ENCODE results near the gene SLC5A2. TPM values are rescaled to one million over a fixed set of nuclear protein-coding genes. Genes with fewer than 3 reads are reported as not detected.

Gene SLC5A2
- total RNA-seq, 1 experiment from 2014 or later = 0.13 TPM

GRCh38 chr16:31513884-31514283, 31.0 kb downstream of the SLC5A2 start:
- BruUV-seq (replicated peaks) = no TSS peak
- no peaks in the 10 kb centered on the region for H3K9me2 ChIP-seq (ENCODE audit: insufficient read depth)

DNA sequence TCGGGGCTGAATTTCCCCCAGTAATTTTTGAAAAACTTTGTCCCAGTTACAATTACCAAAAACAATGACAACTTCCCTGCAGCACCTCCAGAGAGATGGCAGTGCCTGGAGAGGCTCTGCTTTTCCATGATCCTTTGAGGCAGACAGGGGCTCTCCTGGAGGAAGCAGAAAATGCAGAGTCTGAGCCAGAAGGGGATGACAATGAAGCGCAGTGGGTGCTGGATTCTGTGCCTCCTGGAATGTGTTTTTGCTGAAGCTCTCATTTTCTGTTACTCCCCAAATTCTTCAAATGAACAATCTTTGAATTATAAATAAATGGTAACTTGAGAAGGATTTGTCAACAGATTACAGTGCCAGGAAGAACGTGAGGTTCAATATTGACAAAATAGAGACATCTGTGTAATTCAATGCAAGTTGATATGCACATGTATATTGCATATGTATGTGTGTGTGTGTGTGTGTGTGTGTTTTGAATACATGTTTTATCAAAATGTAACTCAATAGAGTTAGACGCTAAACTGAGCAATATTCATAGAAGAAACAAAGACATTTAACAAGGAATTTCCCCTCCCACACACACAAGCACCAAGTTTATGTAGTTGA, 35.0 kb downstream of the SLC5A2 start:
- POLR2A ChIA-PET (ENCODE audit: unreplicated experiment) = no interaction called here
- CTCF ChIA-PET = no interaction called here
- intact Hi-C loops (cut with micrococcal nuclease; ENCODE audit: unreplicated experiment) = no loop called here
- H3K27me3 ChIP-seq (ENCODE audit: insufficient read depth, low read depth) = peaks cover 66% of the 10 kb centered on the region
- no peak for DNase-seq
- no peaks in the 10 kb centered on the region for H4K20me1 ChIP-seq (ENCODE audit: insufficient read depth)
- H3K9me3 ChIP-seq (ENCODE audit: insufficient read depth, low read depth) = 0 out of 2 replicates have a peak, but pooled peaks cover 4% of the 10 kb centered on the region
- no peak overlapping the region for H3K27ac ChIP-seq
- no TSS peak for BruUV-seq (replicated peaks)
- no peaks in the 10 kb centered on the region for H3K4me1 ChIP-seq (replicated peaks; ENCODE audit: insufficient read depth)
- H2AFZ ChIP-seq = no peak overlapping the region
- H3F3A ChIP-seq (ENCODE audit: insufficient read depth, low read depth) = peaks cover 5% of the 10 kb centered on the region; the same call in 1 of the 2 replicates
- H3K9me2 ChIP-seq (ENCODE audit: insufficient read depth) = no peaks in the 10 kb centered on the region
- no peak overlapping the region for H3K4me3 ChIP-seq
- no peak overlapping the region for H3K4me2 ChIP-seq
- no peaks in the 10 kb centered on the region for H3K36me3 ChIP-seq (ENCODE audit: low read depth)
- no peaks in the 10 kb centered on the region for H3K79me2 ChIP-seq (ENCODE audit: low read depth)
- TF ChIP-seq EZH2 (IDR thresholded peaks at IDR 0.05; ENCODE audit: low read depth) = no peak
- TF ChIP-seq, protein P1, sequence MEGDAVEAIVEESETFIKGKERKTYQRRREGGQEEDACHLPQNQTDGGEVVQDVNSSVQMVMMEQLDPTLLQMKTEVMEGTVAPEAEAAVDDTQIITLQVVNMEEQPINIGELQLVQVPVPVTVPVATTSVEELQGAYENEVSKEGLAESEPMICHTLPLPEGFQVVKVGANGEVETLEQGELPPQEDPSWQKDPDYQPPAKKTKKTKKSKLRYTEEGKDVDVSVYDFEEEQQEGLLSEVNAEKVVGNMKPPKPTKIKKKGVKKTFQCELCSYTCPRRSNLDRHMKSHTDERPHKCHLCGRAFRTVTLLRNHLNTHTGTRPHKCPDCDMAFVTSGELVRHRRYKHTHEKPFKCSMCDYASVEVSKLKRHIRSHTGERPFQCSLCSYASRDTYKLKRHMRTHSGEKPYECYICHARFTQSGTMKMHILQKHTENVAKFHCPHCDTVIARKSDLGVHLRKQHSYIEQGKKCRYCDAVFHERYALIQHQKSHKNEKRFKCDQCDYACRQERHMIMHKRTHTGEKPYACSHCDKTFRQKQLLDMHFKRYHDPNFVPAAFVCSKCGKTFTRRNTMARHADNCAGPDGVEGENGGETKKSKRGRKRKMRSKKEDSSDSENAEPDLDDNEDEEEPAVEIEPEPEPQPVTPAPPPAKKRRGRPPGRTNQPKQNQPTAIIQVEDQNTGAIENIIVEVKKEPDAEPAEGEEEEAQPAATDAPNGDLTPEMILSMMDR (conservative IDR thresholded peaks at IDR 0.05) = no peak

More at GRCh38 chr16:31513884-31514283, 31.0 kb downstream of the SLC5A2 start:
- peaks cover 43% of the 10 kb centered on the region for H3K27me3 ChIP-seq (ENCODE audit: insufficient read depth, low read depth)
- no peak for DNase-seq
- ChIA-PET CTCF (no interaction called here), POLR2A (ENCODE audit: unreplicated experiment) (no interaction called here)
- H3K27ac ChIP-seq = no peak overlapping the region
- H3K36me3 ChIP-seq (ENCODE audit: low read depth) = no peaks in the 10 kb centered on the region
- TF ChIP-seq, protein P1 (conservative IDR thresholded peaks at IDR 0.05) = no peak
- no peak for TF ChIP-seq EZH2 (IDR thresholded peaks at IDR 0.05; ENCODE audit: low read depth)
- H3K4me3 ChIP-seq = no peak overlapping the region
- intact Hi-C loops (cut with micrococcal nuclease; ENCODE audit: unreplicated experiment) = no loop called here
- H3K79me2 ChIP-seq (ENCODE audit: low read depth) = peaks cover 5% of the 10 kb centered on the region; the same call in 1 of the 2 replicates
- H3K4me1 ChIP-seq (replicated peaks; ENCODE audit: insufficient read depth) = peaks cover 11% of the 10 kb centered on the region; the same call in 1 of the 2 replicates
- H2AFZ ChIP-seq = no peak overlapping the region
- no peak overlapping the region for H3K4me2 ChIP-seq
- 0 out of 2 replicates have a peak, but pooled peaks cover 4% of the 10 kb centered on the region for H3K9me3 ChIP-seq (ENCODE audit: insufficient read depth, low read depth)
- no peaks in the 10 kb centered on the region for H4K20me1 ChIP-seq (ENCODE audit: insufficient read depth)
- H3F3A ChIP-seq (ENCODE audit: insufficient read depth, low read depth) = peaks cover 9% of the 10 kb centered on the region; the same call in 1 of the 2 replicates

DNA sequence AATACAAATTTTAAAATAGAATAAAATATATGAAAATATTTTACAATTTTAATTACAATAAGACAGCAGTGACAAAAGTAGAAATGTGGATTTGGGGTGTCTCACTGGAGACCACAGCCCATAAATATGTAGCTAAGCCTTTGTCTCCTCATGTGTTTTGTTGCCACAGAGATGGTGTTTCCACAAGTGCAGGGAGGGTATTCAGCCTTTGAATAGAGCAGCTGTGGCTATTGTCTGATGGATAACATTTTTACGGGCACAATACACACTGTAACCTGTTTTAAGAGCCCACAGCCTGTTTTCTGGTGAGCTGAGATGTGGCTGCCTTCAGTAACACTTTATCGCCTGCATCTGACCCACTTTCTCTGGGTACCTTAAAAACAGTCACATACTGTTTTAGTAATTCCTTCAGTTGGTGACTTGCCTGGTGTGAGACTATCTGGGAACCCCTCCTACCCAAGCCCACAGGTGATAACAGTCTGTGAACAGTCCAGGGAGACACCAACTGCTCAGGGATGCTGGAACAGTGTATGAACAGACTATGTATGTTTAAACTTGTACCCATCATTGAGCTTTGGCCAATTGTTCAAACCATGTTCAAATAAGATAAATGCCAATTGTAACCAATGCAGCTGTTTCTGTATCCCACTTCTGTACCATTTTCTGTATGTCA, 37.0 kb downstream of the SLC5A2 start:
- intact Hi-C loops (cut with micrococcal nuclease; ENCODE audit: unreplicated experiment) = no loop called here
- H3K9me2 ChIP-seq (ENCODE audit: insufficient read depth) = no peaks in the 10 kb centered on the region
- H3K4me1 ChIP-seq (replicated peaks; ENCODE audit: insufficient read depth) = no peaks in the 10 kb centered on the region

More for the DNA sequence above, 37.0 kb downstream of the SLC5A2 start:
- Histone ChIP-seq H3F3A (ENCODE audit: insufficient read depth, low read depth) (no peaks in the 10 kb centered on the region), H4K20me1 (ENCODE audit: insufficient read depth) (no peaks in the 10 kb centered on the region), H3K27ac (no peak overlapping the region), H3K4me2 (no peak overlapping the region), H3K36me3 (ENCODE audit: low read depth) (no peaks in the 10 kb centered on the region), H3K27me3 (ENCODE audit: insufficient read depth, low read depth) (peaks cover 70% of the 10 kb centered on the region), H3K4me3 (no peak overlapping the region), H3K9me3 (ENCODE audit: insufficient read depth, low read depth) (0 out of 2 replicates have a peak, but pooled peaks cover 4% of the 10 kb centered on the region), H3K79me2 (ENCODE audit: low read depth) (no peaks in the 10 kb centered on the region), H2AFZ (no peak overlapping the region)
- ChIA-PET CTCF (interaction anchor here (0.6 kb wide), 1 partner anchor 143 kb away, joined by 4 read pairs; no protein-coding TSS in a partner anchor), POLR2A (ENCODE audit: unreplicated experiment) (no interaction called here)
- TF ChIP-seq, protein P1 (conservative IDR thresholded peaks at IDR 0.05) = no peak
- TF ChIP-seq EZH2 (IDR thresholded peaks at IDR 0.05; ENCODE audit: low read depth) = no peak
- DNase-seq = no peak
- BruUV-seq (replicated peaks) = no TSS peak

All from PC-9 (cell line).